GM19463 (cell line): ENCODE data around the gene SNX3.

Experiments
- ATAC-seq: cut with Tn5 transposase; IDR thresholded peaks from one replicate; pipeline ENCODE4 v1.9.1; 2021; ENCODE audit warnings: mild to moderate bottlenecking, moderate library complexity; ENCODE audit not compliant: unreplicated experiment

The SNX3 gene

DNA sequence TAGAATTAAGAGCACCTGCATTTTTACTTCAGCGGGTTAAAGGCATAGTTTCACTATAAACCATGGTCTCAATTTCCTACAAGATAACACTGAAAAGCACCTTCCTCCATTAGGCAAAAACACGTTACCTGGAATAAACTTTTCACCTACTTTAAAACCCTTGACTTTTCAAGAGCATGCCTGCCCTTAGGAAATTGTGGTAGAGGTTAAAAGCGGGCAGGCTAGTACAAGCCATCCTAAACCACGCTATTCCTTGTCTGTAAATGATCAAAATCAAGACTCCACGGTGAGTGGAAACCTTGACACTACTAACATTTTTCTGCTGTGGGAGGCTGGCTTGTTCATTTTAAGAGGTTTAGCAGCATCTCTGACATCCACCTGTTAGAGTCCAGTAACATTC is 51.1 kb downstream of the SNX3 start:
- no peak for ATAC-seq

DNA sequence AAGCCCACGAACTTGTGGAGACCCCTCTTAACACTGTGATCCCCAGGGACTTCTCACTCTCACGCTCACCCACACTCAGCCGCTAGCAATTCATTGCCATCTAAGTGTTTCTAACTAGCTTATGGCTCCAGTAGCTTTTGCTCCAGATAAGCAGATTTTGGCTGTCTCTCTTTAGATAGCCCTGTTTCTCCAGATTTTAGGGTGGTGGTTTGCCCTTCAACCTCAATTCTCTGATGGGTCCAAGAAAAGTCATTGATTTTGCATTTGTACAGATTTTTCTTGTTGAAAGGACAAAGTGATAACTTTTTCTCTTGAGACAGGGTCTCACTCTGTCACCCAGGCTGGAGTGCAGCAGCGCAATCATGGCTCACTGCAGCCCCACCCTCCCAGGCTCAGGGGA is 53.8 kb downstream of the SNX3 start:
- ATAC-seq, result no peak

DNA sequence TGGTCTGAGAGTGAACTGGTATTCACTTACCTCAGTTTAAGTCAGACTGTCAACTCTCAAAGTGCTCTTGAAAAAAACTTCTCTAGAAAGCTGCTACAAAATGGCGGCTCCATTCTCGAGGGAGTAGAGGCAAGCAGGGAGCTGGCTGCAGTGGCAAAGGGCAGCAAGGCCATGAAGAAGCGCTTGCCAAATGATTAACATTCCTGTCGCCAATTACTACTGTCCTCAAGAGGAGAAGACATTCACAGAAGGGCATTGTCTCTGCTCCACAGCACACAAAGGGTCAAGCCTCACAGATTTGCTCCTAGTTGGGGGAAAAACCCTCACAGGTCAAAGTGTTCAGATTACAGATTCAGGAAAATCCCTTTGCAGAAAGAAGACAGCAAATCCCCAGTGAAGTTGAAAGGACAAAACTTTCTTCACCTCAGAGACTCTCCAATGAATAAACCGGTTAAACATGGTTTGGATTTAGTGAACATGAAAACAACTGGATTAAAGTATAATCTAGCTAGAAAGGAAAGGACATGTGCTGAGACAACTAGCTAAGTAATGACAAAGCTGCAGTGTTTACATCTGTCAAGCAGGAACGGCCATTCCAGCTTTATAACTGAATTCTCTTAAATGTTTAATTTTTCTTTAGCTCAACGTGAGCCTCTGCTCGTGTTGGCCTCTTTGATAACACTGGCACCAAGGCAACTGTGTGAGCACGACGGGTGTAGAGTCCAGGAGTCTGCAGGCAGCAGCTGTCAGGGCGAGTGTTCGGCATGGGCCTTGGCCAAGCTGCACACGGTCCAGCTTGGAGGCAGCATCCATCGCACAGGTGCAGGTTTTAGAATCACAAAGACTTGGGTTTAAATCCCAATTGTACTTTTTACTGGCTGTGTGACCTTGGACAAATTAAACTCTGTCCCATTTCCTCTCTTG is 57.4 kb downstream of the SNX3 start:
- peak; percentile 80 for ATAC-seq

DNA sequence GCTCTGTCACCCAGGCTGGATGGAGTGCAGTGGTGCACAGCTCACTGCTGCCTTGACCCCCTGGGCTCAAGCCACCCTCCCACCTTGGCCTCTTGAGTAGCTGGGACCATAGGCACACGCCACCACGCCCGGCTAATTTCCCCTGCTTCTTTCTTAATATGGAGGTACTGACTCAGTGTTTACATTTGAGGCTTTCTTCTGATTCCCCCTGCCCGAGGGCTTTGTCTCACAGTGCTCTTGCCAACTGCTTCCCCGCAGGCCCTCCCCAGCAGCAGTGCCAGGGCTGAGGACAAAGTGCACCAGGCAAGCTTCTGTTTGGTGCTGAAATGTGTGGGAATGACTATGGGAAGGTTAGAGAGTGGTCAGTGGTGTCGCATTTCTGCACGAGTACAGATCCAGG is 60.2 kb downstream of the SNX3 start:
- no peak for ATAC-seq

DNA sequence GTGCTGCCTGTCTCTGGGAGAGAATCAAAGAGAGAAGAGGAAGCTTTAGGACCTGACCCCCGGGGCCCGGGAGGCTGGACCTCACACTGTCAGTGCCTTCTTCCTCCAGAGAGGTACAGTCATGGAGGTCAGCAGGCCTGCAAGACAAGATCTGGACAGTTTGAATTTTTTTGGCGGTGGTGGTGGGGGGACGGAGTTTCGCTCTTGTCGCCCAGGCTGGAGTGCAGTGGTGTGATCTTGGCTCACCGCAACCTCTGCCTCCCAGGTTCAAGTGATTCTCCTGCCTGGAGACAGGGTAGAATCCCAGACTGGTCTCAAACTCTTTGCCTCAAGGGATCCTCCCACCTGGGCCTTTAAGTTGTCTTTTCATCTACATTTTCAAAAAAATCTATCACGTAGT is 60.7 kb downstream of the SNX3 start:
- ATAC-seq, result no peak

DNA sequence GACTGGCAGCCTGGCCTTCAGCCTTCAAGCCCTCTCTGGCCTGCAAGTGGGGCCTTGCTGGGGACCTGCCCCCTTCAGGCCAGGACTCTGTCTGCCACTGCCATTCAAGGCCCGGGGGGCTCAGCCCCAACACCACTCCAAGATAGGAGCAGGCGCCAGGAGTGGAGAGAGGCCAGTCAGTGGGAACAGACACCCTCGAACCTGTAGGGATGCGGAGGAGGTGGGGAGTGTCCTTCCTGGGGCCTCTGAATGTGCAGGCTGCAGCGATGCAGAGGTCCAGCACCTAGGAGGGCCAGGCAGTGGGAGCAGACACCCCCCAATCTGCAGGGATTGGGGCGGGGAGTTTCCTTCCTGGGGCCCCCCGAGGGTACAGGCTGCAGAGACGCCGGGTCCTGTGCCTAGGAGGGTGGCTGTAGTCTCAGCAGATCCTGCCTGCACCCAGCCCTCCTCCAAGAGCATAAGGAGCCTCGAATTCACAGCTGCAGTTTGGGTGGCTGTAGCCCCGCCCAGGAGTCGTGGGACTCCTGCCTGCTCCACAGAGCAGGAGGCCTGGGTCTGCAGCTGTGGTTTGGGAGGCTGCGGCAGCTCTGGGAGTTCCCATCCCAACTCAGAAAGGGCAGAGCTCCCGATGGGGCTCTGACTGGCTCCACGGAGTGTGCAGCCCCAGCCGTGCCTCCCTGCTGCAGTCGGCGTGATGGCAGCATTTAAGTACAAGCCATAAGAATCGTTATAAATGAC is 61.9 kb downstream of the SNX3 start:
- ATAC-seq, result no peak

DNA sequence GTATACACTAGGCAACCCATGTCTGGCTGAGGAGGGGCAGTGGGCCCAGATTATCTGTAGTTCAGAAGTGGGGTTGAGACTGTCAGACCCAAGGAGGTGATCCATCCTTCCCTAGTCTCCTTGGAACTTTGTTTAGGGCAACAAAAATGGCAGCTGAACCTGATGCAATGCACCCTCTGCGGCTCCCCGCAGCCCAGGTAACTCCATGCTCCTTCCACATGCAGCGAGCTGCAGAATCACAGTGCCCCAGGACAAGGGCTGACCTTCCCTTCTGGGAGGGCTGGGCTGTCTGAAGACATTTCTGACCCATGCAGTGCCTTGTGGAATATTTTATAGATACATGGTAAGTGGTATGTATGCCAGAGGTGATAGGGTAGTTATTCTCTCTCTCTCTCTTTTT is 65.6 kb downstream of the SNX3 start:
- ATAC-seq, result no peak

DNA sequence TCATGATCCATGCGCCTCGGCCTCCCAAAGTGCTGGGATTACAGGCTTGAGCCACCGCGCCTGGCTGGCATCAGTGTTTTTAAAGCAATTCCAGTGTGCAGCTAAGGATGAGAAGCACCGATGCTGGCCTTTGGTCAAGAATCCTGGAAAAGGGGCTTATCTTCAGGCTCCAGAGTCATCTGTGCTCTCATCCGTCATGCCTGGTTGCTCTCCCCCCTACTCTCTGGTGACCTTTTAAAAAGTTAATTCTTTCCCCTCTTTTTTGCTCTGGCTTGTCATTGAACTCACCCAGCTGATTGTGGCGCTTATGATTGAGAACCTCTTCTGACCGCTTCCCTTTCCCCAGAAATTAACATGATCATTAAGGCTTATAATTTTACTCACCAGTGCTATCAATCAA is 66.3 kb downstream of the SNX3 start:
- ATAC-seq, result no peak

DNA sequence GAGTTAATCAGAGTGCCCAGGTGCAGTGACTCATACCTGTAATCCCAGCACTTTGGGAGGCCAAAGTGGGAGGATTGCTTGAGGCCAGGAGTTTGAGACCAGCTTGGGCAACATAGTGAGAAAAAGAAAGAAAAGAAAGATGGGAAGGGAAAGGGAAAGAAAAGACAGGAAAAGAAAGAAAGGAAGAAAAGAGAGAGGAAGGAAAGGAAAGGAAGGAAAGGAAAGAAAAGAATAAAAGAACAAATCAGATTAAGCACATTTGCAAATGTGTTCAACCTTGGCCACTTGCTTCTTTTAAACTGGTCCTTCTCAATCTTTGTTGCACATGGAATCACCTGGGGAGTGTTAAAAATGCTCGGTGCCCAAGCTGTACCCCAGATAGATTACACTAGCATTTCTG is 67.0 kb downstream of the SNX3 start:
- no peak for ATAC-seq

DNA sequence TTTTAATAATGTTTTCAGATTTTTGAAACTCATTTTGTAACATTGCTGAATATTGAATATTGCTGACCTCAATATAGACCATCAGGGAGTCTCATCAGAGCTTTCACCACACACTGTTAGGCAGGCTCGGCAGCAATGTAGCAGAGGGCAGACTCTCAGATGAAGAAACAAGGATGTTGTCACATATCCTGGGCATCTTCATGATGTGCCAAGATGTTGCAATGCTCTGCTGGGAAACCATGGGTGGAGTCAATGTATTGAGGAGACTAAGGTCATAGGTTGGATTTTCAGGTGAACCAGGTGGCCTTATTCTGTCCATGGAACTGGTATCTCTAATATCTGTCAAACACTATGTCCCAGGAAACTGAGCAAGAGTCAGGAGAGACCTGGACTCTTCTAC is 67.7 kb downstream of the SNX3 start:
- no peak for ATAC-seq

DNA sequence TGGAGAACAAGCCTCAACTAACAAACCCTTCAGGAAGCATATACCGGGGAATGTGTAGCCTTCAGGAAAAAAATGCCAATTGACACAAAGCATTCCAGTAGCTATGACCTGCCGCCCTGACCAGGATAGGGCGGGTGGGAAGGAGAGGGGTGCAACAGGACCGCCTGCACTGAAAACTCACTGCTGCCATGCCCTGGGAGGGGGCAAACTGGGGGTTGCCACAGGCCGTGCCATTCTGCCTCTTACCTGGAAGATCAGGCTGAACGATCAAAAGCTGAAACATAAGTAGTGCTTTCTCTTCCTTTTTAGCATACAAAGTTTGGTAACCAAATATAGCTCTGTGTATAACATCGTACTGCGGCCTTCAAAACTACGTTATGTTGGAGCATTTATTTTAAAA is 73.3 kb downstream of the SNX3 start:
- ATAC-seq, result no peak

DNA sequence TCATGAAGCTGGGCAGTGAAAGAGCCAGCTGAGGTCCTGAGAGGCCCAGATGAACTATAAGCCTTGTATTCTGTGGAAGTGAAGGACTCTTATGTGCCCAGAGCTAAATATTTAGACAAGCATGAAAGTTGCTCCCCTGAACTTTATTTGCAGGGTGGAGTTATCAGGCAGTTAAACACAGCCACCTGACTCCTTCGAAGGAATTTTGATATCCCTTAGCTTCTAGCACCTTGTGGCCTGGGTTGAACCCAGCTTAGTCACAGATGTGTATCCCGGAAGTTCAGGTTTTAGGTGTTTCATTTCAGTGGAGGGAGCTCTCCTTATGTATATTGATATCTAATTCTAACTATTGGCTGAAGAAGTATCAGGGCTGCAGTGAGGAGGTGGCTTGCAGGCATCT is 74.6 kb downstream of the SNX3 start:
- ATAC-seq, result no peak

DNA sequence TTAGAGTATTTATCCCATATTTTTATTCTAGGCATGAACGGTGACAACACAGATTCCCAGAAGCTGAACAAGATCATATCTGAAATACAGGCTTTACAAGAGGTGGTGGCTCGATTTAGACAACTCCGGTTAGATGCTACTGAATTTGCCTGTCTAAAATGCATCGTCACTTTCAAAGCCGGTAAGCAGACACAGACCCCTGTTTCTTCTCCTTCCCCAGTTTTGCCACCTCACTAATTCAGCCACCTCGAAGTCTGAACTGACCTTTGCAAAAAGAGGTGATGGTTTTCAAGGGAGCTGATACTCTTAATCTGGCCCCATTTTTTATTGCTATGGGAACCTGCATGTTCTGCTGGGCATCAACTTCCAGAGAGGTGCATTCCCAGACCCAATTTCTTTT is 80.1 kb downstream of the SNX3 start:
- ATAC-seq, result no peak

DNA sequence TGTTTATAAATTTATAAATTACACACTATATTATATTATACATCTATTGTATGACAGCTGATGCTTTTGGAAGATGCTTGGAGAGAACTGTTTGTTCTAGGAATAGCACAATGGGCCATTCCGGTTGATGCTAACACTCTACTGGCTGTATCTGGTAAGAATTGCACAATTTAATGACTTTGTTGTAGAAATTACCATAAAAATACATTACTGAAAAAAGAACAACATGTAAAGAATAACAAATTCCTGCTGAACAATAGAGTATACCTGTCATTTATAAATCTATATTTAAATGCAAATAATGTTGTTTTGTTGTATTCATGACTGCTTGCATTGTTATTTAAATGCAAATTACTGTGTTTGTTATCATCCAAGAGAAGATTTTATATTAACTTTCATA is 80.6 kb downstream of the SNX3 start:
- no peak for ATAC-seq

DNA sequence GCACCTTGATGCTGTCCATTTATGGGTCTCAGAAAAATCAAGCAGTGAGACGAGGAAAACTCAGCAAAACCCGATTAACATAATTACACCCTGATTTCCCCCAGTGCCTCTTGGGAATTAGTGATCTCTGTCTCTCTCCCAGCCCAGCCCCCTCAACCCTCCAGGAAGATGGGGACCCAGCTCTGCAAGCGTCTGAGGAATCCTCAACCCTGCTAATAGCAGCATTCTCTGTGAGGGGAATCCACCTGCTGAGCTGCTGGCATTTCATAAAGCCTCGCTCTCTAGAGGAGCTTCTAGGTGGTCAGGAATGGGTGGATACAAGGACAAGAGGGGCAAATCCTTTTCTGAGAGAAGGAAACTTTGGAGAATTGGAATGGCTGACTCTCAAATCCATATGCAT is 81.1 kb downstream of the SNX3 start:
- no peak for ATAC-seq

DNA sequence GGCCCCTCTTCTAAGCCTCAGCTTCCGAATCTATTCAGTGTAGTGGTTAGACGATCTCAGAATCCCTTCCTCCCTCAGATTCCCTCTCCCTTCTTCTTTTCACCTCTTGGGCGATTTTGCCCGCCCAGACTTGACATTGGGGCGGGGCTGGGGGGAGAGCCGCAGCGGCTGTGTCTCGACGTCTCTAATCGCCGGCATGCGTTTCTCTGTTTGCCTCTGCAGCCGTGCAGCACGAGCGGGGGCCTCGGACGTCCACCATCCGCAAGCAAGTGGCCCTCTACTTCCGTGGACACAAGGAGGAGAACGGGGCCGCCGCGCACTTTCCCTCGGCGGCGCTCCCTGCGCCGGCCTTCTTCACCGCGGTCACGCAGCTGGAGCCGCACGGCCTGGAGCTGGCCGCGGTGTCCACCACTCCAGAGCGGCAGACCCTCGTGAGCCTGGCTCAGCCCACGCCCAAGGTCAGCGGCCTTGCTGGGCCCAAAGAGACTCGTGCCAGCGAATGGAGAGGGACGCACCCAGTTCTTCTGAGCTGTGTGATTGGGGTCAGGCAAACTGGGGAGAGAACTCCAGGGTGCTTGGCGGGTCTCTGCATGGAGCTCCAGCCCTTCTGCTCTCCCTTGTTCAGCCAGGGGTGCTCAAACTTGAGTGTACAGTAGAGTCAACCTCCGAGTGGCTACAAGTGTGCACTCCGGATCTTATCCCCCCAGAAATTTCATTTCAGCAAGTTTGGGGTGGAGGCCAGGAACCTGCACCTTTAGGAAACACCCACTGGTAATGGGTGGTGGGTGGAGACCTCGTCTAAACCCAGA is 84.4 kb downstream of the SNX3 start:
- no peak for ATAC-seq

DNA sequence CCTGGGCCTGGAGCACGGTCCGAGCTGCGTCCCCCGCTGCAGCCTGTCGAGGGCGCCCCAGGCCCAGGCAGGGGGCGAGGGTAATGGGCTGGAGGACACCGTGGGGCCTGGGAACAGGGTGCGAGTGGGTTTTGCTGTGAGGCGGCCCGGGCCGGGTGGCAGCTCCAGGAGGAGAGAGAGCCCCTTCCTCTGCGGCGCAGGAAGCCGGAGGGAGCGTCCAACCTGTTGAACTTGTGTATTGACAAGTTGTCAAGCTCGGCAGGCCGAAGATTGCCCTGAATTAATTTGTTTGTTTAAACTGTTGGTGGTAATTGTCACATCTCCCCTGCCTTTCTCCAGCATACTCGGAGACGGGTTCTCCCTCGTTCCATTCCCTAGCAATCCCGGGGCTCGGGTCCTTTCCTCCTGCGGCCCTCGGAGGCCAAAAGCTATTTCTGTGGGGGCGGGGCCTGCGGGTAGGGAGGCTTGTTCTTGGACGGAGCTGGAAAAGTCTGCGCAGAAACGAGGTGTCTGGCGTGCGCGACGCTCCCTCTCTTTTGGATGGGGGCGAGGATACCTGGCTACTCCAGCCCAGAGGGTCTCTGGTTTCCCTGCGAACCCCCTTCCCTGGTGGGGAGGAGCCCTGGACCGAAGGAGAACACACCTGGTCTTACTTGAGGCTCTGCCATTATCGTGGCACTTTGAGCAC is 85.1 kb downstream of the SNX3 start:
- ATAC-seq, result no peak

DNA sequence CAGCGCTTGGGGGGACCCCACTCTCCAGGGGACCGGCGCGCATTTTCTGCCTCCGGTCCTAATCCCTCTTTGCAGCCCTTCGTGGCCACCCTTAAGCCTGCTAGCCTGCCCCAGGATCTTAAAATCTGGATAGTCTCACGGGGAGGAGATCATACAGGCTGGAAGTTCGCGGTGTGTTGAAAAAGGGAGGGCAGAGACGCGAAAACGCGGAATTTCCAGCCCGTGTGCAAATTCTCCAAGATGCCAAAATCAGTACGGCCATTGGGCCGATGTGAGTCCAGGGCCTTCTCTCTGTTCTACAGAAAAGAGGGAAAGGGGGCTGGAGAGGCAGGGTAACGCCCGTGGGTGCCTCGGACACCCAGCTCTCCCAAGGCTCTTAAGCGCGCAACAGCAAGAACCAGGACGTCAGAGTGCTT is 85.7 kb downstream of the SNX3 start:
- ATAC-seq, result no peak

DNA sequence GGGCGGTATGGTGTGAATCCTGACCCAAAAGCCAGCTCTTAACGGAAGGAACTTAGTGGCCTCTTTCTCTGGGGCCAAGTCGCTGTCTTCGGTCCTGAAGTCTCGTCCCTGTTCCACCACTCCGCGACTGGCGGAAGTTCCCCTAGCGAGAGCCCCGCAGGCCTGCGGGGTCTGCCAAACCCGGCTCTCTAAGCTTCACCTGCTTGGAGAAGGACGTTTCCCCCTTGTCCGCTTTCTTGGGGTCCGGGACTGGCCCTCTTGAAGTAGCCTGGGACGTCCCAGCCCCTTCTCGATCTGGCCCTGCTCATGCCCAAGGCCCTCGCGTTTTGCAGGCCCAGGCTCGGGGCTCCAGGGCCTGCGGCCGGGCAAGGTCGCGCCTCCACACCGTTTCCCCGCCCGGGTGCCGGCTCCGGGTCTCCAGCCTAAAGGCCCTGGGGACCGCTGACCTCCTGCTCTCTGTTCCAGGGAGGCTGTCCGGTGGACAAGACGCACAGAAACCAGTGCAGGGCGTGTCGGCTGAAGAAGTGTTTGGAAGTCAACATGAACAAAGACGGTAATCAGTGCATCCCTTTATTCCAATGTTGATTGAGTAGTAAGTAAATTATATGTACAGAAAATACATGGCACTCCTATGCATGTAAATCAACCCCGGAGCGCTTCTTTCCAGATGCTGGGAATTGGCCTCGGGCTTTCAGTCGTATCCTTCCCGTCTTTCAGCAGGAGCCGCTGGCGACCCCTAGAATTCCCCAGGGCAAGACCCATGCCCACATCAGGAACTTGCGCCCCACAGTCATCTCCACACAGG is 86.3 kb downstream of the SNX3 start:
- ATAC-seq, result no peak

DNA sequence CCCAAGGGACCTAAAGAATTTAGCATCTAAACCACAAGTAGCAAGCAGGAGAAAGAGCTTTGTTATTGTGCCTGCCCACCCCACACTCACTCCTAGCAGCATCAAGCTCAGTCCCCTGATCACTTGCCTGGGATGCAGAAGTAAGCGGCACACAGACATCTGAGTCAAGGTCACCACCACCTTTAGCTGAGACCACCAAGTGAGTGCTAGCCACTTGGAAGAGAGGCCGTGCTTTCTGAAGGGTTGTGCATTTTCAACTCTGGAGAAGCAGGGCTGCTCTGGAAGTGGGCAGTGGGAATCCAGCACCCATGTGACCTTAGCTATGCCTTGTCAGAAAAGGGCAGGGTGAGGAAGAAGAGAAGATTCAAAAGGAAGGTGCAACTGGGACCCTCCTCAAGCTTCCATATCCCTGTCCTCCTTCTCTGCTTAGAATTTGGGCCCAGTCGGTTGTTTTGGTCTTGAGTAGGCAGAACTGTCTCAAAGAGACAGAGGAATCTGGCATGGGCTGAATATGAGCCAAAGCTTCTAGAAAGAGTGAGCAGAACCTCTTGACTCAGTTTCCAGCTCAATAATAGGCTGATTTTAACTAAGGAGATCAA is 88.8 kb downstream of the SNX3 start:
- no peak for ATAC-seq
